GM18498 (cell line): ENCODE results near the gene SLC12A9.

Experiments
- ATAC-seq: cut with Tn5 transposase; IDR thresholded peaks from one replicate; pipeline ENCODE4 v1.9.1; 2021; ENCODE audit warnings: mild to moderate bottlenecking, moderate library complexity; ENCODE audit not compliant: unreplicated experiment

Gene SLC12A9

DNA sequence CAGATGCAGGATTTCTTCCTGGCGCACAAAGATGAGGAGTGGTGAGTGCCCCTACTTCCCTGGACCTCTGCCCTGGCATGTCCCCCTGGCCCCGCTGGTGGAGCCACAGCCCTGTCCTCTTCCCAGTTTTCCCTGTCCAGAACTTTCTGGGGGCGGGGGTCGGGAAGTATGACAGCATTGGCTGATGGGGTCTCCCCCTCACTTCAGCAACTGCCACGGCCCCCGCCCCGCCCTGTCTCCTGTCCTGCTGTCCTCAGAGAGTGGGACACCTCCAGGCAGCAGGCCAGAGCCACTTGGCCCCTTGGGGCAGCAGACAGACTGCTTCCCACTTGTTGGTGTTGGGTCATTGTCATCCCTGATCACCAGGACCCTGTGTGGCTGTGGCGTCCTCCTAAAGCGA, 29.7 kb downstream of the SLC12A9 start:
- ATAC-seq = no peak

DNA sequence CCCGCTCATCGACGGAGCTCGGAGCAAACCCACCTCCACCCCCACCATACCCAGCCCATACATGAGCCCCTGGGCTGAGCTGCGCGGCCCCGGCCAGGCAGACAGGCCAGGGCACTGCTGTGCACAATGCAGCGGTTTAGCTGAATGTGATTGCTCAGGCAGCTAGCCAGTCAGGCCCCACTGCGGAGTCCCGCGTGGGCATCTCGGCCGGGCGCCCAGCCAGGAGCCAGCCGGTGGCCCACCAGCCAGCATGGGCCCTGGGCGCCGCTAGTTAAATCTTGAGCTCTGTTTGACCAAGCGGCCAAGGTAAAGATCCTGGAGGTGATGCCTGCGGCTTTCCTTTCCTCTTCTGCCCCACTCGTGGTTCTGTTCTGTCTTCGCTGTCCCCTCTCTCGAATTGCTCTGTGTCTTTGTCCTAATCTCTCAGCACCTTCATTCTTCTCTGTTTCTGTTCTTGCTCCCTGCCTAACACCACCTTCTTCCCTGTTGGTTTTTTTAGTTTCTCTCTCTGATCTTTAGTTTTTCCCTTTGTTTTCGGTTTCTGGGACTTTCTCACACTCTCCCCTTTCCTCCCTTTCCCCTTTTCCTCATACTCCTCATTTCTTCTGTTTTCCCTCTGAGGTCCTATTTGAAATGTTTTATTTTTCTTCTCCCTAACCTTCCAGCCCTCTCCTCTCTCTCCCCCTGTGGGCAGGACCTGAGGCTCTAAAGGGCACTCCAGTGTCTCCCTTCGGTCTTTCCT, 30.4 kb downstream of the SLC12A9 start:
- ATAC-seq = no peak

- no peak for ATAC-seq
Measured at GRCh38 chr7:100884736-100885439, 32.4 kb downstream of the SLC12A9 start.

DNA sequence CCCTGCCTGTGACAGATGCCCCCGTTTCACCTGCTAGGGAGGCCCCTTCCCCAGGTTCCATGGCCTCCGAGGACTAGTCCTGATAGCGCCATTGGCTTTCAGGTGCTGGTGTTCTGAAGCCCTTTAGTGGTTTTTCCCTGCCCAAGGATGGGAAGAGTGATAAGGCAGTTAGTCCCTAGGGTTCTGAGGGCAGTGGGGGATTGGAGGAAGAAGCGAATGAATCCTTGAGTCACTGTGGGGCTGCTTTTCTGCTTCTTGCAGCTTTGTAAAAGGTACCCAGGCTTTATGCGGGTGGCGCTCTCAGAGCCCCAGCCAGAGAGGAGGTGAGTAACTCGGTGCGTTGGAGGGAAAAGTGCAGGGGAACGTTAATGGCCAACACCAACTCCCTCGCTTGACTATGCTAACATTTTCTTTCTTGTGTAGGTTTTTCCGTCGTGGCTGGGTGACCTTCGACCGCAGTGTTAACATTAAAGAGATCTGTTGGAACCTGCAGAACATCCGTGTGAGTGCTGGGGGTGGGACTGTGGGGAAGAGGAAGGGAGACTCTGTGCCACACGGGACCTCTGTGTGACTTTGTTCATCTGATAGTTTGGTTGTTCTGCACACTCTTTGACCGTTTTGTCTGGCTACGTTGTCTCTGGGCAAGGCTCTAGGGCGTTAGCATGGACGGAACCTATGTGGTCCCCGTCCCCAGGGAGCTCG, 33.1 kb downstream of the SLC12A9 start:
- no peak for ATAC-seq

- ATAC-seq = no peak
Measured at GRCh38 chr7:100886142-100886935, 33.8 kb downstream of the SLC12A9 start.

DNA sequence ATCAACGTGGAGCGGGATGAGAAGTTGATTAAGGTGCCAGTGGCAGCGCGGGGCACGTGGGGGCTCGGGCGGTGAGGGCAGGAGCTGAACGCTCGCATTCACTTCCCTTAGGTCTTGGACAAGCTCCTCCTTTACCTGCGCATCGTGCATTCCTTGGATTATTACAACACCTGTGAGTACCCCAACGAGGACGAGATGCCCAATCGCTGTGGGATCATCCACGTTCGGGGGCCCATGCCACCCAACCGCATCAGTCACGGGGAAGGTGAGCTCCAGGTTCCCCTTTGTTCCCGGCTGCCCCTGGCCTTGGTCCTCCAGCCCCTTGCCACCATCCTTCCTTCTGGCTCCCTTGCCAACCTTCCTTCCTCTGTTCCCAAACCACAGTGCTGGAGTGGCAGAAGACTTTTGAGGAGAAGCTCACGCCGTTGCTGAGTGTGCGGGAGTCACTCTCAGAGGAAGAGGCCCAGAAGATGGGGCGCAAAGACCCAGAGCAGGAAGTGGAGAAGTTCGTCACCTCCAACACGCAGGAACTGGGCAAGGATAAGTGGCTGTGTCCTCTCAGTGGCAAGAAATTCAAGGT, 34.5 kb downstream of the SLC12A9 start:
- no peak for ATAC-seq

- ATAC-seq = peak; percentile 37
Measured at GRCh38 chr7:100887516-100888290, 35.2 kb downstream of the SLC12A9 start.

DNA sequence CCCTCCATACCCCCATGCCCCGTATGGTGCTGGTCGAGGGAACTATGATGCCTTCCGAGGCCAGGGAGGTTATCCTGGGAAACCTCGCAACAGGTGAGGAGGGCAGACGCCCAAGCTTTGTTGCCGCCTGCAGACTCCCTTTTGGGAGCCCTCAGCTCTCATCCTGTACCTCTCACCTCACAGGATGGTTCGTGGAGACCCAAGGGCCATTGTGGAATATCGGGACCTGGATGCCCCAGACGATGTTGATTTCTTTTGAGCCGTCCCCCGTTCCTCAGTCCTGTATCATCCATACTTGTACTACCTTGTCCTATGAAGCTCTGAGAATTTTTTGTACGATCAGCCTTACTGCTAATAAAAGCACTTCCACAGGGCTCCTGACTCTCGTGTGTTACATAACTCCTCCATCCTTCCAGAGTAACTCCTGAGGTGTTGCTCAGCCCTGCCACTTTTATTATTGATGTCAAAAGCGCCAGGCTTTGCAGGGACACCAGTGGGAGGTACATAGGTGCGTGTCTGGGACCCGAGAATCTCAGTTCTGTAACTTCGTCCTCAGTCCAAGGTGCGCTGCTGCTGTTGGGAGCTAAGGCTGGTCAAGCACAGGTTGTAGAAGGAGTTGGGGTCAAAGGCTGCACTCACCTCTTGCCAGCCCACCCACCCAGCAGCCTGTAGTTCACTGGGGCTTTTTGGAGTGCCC, 35.9 kb downstream of the SLC12A9 start:
- no peak for ATAC-seq

DNA sequence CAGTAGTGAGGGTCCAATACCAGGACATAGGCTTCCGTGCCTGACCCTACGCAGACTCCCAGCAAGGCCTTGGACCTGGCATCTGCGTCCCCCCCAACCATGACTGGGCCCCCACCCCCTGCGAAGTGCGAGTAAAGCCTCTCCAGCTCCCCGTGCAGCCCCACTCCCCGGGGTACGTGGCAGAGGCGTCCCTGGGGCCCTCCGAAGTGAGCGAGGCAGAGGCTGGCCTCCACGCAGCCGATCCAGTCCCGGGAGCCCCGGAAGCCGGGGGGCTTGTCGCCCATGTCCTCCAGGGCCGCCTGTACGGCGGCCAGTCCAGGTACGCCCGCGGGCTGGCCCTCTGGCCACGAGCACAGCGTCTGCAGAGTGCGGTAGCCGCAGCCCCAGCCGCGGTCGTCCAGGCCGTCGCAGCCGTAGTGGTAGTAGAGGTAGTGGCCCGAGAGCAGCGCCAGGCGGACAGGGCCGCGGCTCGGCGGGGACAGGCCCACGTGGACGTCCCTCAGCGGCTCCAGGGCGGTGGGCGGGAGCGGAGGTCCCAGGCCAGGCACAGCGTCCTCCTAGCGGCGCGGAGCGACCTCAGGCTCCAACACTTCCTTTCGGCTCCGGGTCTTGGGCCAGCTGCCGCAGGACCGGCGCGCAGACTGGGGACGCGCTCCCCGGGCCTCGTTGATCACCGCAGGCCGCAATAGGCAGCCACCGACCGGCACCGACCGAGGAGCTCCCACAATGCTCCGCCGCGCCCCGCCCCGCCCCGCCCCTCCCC, 36.7 kb downstream of the SLC12A9 start, which contains the start of gene UFSP1:
TSS of gene UFSP1 (minus strand) at position 728 of the 763 bp plus-strand sequence. CDS start at position 284, 444 bp downstream.
- peak; percentile 32 for ATAC-seq

DNA sequence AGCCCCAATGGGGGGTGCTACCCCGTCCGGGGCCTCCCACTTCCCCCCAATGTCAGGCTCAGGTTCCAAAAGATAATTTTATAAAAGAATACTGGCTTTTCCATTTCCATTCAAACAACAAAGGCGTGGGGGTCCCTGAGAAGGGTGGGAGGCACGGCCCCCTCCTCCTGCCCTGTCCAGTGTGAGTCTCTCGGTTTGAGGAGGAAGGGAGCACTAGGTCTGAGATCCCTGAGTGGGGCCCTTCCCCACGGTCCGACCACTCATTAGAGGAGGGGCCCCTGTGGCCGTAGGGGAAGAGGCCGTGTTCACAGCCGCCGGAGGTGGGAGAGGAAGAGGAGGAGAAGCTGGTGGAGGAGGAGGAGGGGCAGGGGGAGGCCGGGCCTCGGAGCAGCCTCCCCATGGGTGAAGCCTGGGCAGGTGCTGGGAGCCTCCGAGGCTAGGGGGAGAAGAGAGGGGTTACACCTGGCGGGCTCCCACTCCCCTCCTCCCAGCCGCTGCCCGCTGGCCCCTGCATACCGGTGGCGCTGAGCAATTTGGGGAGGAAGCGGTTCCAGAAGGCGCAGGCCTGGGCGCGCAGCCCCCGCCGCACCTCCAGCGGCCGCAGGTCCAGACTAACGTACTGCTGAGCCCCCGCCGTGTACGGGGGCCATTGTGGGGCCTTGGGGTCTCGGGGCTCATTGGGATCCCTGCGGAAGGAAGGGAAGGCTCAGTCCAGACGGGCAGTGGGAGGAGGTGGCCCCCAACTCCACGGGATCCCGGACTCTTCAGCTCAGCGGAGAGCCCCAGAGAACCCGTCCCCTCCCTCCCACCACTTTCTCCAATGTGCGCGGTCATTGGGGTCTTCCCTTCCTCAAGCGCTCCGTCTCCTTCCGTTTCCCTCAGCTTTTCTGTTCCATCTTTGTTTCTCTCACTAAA, 38.4 kb downstream of the SLC12A9 start:
- ATAC-seq = no peak

GRCh38 chr7:100891568-100892247, 39.2 kb downstream of the SLC12A9 start:
- ATAC-seq = no peak

DNA sequence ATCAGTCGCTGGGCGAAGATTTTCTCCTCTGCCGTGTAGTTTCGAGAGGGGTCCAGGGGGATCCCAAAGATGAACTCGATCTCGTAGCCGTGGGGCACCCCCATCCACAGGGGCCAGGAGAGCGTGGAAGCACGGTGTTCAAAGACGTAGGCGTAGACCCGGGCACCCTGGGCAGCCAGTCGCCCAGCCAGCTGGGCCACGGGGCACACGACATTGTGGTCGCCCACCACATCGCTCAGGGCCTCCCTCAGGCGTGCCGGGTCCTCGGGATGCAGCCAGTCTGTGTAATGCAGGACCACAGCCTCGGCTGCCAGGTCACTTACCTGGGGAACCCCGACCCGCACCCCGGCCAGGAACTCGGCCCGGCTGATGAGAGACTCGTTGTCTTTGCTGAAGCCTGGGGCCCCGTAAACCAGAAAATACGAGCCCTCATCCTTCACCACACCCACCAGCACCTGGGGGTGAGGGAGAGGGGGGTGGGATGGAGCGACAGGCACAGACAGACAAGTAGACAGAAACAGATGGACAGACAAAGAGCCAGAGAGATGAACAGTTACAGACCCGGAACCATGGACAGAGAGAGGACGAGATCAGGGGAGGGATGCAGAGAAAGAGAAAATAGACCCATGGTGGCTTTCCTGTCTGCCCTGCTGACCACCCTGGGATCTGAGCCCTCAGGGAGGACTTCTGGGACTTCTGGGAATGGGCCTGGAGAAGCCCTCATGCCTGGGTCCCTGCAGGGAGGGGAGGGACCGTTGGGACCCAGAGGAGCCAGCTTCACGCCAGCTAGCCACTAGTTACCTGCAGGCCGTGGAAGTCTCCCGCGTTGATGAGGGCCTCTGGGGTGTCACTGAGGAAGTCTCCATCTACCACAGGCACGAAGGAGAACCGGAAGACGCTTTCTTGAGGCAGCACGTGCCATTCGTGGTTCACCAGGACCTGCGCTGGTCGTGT, 40.1 kb downstream of the SLC12A9 start:
- no peak for ATAC-seq

GRCh38 chr7:100893318-100893895, 40.9 kb downstream of the SLC12A9 start:
- no peak for ATAC-seq

GRCh38 chr7:100893910-100894721, 41.6 kb downstream of the SLC12A9 start:
- no peak for ATAC-seq
